Left lung (tissue), 10 donors: ENCODE measurements around the gene ZSWIM2. TPM values are rescaled to one million over a fixed set of nuclear protein-coding genes. Genes with fewer than 3 reads are reported as not detected.

Source experiments
- ATAC-seq: fragments of 200-7000 bp; cut with Tn5 transposase; one replicate; pipeline ENCODE4 v1.9.1; 2020; ENCODE audit warnings: moderate library complexity
- DNase-seq, 4 donors: peaks; one replicate each; pipeline ENCODE4 v3.0.0-alpha.2; 2013 to 2020
- H3K27ac ChIP-seq, 2 donors: fragments of 200-600 bp; sonication (generic) in 1 of 2; one replicate each; pipeline versions ENCODE4 v1.5.0 to v1.8.0; 2020 to 2021
- H3K27me3 ChIP-seq, 2 donors: fragments of 200-600 bp; sonication (generic) in 1 of 2; one replicate each; pipeline versions ENCODE4 v1.5.0 to v1.8.0; 2020 to 2021
- H3K36me3 ChIP-seq, 2 donors: fragments of 200-600 bp; sonication (generic) in 1 of 2; one replicate each; pipeline versions ENCODE4 v1.5.0 to v1.8.0; 2020 to 2021
- H3K4me1 ChIP-seq, 2 donors: fragments of 200-600 bp; one replicate each; pipeline ENCODE4 v1.8.0; 2021
- H3K4me3 ChIP-seq, 2 donors: fragments of 200-600 bp; sonication (generic) in 1 of 2; one replicate each; pipeline versions ENCODE4 v1.5.0 to v1.8.0; 2020 to 2021; ENCODE audit warnings: mild to moderate bottlenecking in 1 of 2
- H3K9me3 ChIP-seq, 2 donors: fragments of 200-600 bp; sonication (generic) in 1 of 2; one replicate each; pipeline versions ENCODE4 v1.5.0 to v1.8.0; 2020 to 2021
- CTCF ChIP-seq, 2 donors: fragments of 200-600 bp; sonication (generic) in 1 of 2; IDR thresholded peaks; one replicate each; pipeline versions ENCODE4 v1.5.0 to v1.8.0; 2021; ENCODE audit warnings: antibody characterized with exemption in 2 of 2
- intact Hi-C, 2 donors: fragments of 100-400 bp; cut with DNase I; formaldehyde crosslinking; loops; one replicate each; pipeline versions ENCODE4 v1.11.2 to v1.14.2; 2022
- polyA plus RNA-seq, 6 donors: library from polyadenylated mRNA; unstranded; fragments of 120-200 nt; gene quantifications; one replicate each; pipeline ENCODE4 v1.2.1, GENCODE V29; 2013; ENCODE audit not compliant: insufficient read length in 6 of 6
- total RNA-seq, 2 donors: library from RNA; stranded (reverse); fragmentation: NEBNext Ultra II Directional; extraction: Animal tissue kit (Norgen Biotek cat#: 25700); gene quantifications; one replicate each; pipeline ENCODE4 v1.2.1, GENCODE V29; 2021
- donor health status: DM: no; HTN: yes; CAD: no.
- donor health status: DM: no; HTN: no; CAD: no.

Gene ZSWIM2
- total and polyA plus RNA-seq, 8 donors: not detected

GRCh38 chr2:186852508-186852907 is 3.5 kb upstream of the ZSWIM2 start:
- H3K27me3 ChIP-seq: no peaks in the 10 kb centered on the region
- no peak for DNase-seq
- no peak overlapping the region for H3K27ac ChIP-seq
- H3K4me3 ChIP-seq: no peak overlapping the region
- no peak for TF ChIP-seq CTCF (IDR thresholded peaks at IDR 0.05)
- no peaks in the 10 kb centered on the region for H3K9me3 ChIP-seq
- peak; percentile 51 for ATAC-seq
- intact Hi-C loops: no loop called here
- H3K4me1 ChIP-seq: peaks cover 0 to 5% of the 10 kb centered on the region in 2 donors
- H3K36me3 ChIP-seq: no peaks in the 10 kb centered on the region

- Histone ChIP-seq H3K27ac (no peak overlapping the region), H3K4me3 (no peak overlapping the region), H3K27me3 (no peaks in the 10 kb centered on the region), H3K9me3 (no peaks in the 10 kb centered on the region), H3K4me1 (no peaks in the 10 kb centered on the region), H3K36me3 (no peaks in the 10 kb centered on the region)
- ATAC-seq (no peak), DNase-seq (no peak)
- intact Hi-C loops: no loop called here
- no peak for TF ChIP-seq CTCF (IDR thresholded peaks at IDR 0.05)
These were observed 6.6 kb downstream of the ZSWIM2 start for GRCh38 chr2:186842373-186842772.

- DNase-seq (no peak), ATAC-seq (no peak)
- Histone ChIP-seq H3K27me3 (no peaks in the 10 kb centered on the region), H3K4me3 (no peak overlapping the region), H3K36me3 (no peaks in the 10 kb centered on the region), H3K27ac (no peak overlapping the region), H3K9me3 (no peaks in the 10 kb centered on the region), H3K4me1 (no peaks in the 10 kb centered on the region)
- TF ChIP-seq CTCF (IDR thresholded peaks at IDR 0.05): no peak
- intact Hi-C loops: no loop called here
These were observed 7.0 kb downstream of the ZSWIM2 start for GRCh38 chr2:186841940-186842339.

GRCh38 chr2:186835628-186836027 is 13.3 kb downstream of the ZSWIM2 start:
- Histone ChIP-seq H3K4me1 (no peaks in the 10 kb centered on the region), H3K27ac (no peak overlapping the region), H3K9me3 (no peaks in the 10 kb centered on the region), H3K4me3 (no peak overlapping the region), H3K27me3 (no peaks in the 10 kb centered on the region), H3K36me3 (no peaks in the 10 kb centered on the region)
- DNase-seq (no peak), ATAC-seq (no peak)
- intact Hi-C loops: no loop called here
- TF ChIP-seq CTCF (IDR thresholded peaks at IDR 0.05): no peak

GRCh38 chr2:186827862-186828492 is 21.0 kb downstream of the ZSWIM2 start:
- Histone ChIP-seq H3K4me1 (no peaks in the 10 kb centered on the region), H3K27ac (no peak overlapping the region), H3K4me3 (no peak overlapping the region), H3K9me3 (no peaks in the 10 kb centered on the region), H3K36me3 (no peaks in the 10 kb centered on the region), H3K27me3 (no peaks in the 10 kb centered on the region)
- intact Hi-C loops: no loop called here
- ATAC-seq: no peak
- TF ChIP-seq CTCF (IDR thresholded peaks at IDR 0.05): no peak
- DNase-seq: no peak
